HG03039 (cell line): ENCODE results near the gene FYB1.

ENCODE experiments used
- ATAC-seq: cut with Tn5 transposase; IDR thresholded peaks from one replicate; pipeline ENCODE4 v1.9.1; 2021; ENCODE audit warnings: mild to moderate bottlenecking, moderate library complexity; ENCODE audit not compliant: unreplicated experiment

The FYB1 gene

DNA sequence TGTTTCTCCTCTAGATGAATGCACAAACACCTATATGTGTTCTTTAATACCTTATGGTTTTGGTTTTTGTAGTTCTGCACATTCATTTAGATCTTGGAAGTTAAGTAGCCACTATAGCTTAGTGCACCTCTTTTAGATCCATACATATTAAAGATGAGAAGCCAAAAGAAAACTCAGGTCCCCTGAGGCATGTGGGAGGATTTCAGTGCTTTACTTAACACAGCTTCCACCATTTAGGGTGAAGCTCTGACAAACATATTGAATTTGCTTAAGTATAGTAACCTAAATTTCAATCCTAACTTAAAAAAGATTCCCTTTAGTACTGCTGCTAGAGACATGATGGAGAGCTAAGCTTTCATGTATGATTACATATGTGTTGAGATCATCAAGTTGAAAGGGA lies 119.5 kb downstream of the FYB1 start:
- ATAC-seq, result no peak

DNA sequence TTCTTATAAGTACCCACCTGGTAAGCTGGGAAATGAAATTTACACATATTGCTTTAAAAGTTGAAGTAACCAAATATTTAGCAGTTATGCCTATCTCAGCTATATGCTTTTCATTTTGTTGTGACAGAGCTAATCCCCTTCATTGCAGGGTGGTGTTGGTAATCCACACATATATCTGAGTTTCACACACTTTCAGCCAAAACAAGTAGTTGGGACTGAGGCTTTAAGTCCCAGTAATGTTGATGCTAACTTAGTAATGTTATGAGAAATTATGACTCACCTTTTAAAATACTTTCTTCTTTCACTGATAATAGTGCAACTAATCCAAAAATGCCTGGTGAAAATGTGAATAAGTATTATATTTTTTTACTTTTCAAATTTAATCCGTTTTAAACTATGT lies 126.0 kb downstream of the FYB1 start:
- no peak for ATAC-seq

DNA sequence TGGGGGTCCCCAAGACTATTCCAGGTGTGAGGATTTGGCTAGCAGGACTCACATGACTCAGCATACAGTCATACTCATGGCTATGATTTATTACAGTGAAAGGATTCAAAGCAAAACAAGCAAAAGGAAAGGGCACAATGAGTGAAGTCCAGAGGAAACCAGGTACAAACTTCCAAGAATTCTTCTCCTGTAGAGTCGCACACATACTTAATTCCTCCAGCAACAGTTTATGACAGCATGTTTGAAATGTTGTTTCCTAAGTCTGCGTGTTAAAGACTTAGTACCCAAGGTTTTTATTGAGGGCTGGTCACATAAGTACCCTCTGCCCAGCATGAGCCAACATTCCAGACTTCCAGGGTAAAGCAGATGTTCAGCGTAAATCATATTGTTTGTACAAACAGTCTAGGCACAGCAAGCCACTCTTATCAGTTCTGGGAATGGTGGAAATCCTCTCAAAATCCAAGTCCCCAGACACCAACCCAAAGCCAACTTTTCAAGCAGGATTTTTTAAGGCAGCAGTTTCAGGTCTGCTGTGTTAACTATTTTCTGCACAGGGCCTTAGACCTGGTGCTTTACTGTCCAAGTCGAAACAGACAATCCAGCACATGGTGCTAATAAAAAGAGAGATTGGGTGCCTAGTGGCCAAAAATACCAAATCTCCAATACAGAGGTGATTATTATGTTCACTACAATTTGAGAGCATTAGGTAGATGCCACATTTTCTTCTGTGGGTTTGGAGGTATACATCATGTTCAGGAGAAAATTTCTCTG lies 126.6 kb downstream of the FYB1 start:
- ATAC-seq, result no peak

DNA sequence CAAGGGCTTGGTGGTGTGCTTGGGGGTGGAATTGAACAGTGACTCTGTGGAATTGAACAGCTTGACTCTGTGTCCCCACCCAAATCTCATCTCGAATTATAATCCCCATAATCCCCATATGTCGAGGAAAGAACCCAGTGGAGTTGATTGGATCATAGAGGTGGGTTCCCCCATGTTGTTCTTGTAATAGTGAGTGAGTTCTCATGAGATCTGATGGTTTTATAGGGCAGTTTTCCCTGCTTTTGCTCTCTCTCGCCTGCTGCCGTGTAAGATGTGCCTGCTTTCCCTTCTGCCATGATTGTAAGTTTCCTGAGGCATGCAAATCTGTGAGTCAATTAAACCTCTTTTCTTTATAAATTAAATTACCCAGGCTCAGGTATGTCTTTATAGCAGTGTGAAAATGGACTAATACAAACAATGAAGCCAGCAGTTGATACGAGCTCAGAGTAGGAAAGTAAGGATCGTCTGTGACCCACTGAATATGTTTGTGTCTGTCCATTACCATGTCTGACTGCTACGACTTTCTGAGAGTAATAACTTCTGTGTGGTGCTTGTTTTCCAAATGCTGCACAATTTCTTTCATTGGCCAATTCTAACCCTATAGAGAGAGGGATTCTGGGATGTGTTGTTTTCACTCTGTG lies 127.3 kb downstream of the FYB1 start:
- no peak for ATAC-seq

DNA sequence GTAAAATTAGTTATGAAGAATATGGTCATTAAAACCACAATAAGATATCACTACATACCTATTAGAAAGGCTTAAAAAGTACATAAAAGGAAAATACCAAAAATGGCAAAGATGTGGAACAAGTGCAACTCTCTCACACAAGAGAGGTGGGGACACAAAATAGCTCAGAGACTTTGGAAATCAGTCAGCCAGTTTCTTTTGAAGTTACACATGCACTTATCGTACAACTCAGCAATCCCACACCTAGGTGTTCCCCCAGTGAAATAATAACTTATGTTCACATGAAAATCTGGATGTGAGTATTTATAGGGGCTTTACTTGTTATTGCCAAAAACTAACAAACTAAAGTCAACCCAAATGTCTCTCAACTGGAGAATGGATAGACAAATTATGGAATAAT lies 135.4 kb downstream of the FYB1 start:
- no peak for ATAC-seq

DNA sequence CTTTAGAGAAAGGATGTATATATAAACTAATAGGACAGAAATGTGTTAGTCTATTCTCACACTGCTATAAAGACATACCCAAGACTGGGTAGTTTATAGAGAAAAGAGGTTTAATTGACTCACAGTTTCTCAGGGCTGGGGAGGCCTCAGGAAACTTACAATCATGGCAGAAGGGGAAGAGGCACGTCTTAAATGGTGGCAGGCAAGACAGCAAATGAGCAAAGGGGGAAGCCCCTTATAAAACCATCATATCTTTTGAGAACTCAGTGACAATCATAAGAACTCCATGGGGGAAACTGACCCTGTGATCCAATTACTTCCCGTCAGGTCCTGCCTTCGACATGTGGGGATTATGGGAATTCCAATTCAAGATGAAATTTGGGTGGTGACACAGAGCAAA lies 136.4 kb downstream of the FYB1 start:
- ATAC-seq, result no peak

DNA sequence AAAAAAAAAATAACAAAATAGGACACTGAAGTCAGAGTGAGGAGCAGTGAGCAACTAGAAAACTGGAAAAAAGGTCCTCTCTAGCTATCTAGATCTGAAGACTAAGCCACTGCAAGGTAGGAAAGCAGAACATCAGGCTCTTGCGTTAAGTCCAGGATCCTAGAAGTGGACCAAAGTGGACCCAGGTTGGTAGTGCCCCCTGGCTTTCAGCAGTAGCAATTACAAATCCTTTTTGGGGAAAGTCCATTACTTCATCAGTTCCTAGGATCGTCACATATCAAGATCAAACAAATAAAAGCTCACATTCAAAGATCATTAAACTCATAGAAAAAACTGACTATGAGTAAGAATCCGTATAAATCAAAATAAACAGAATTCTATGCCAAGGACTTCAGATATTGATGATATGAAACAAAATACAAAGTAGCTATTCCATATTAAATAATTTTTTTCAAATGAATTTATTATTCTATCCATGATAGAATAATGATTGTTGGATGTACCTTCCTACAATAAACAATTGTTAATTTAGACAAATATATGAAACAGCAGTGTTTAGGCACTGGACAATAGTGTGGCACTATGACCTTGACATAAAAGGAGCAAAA lies 138.7 kb downstream of the FYB1 start:
- ATAC-seq, result no peak

DNA sequence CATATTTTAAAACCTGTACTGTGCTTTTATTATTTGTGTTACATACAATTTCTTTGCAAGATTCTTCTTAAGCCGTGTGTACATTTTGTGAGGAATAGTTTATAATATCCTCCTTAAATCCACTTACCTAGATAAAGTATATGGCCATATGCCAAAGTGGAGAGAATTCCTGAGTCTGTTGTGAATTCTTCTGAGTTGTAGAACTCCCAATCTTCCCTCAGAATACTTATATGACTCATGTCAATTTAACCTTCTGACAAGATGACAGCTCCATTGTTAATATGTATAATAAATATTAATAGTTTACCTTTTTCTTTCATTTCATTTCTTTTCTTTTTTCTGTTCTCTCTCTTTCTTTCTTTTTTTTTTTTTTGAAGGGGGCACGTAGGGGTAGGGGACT lies 139.2 kb downstream of the FYB1 start:
- no peak for ATAC-seq

DNA sequence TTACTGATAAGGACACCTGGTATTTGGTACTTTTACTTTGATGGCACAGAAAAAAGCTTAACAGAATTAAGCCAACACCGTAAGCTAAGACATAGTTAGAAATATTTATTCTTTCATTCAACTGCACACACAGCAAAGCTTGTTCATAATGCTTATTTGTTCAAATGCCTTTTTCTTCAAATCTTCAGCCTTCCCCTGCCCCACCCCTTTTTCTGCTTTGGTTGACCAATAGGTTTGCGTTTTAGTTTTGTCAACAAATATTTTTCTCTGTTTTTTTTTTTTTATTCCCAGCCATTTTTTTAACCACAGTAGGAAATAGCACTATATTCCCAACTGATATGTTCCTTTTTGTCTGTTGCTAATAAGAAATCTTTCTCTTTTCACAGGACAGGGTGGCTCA lies 140.2 kb downstream of the FYB1 start:
- no peak for ATAC-seq

DNA sequence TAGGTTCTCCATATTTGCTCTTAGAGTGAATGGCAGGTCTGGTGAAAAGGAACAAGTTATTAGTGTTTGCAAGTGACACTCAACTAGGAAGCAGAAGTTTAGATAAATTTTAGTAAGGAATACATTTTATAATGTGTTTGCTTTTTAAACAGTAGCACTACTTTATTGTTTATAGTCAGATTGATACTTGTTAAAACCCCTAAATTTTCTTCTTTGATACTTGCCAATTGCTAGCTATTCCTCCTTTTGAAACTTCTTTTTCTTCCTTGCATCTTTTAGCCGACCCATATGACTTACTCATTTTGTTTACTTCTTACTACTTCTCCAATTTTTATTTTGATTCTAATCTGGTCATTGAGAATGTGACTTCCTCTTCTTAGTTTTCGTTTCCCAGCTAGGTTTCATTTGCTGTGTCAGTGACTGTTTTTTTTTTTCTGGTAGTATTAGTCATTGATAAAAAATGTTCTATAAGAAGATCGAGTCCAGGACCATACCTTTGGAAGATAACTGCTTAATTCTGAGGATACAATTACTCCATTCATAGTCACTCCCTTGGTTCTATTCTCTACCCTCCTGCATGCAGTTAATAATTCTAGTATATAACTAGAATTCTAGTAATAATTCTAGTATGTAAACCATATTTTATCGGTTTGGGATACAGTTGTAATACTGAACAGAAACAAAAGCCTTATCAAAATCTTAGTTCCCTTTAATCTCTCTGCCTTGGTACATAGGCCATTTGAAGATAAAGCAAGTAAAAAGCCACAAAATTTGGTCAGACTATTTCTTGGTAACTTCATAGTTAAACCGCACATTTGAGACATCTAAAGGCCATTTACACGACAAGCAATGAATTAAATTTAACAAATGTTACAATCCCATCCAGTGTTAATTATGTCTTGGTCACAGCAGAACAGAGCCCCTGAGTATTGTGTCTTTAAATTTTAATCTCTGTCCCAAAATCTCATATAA lies 142.3 kb downstream of the FYB1 start:
- no peak for ATAC-seq

DNA sequence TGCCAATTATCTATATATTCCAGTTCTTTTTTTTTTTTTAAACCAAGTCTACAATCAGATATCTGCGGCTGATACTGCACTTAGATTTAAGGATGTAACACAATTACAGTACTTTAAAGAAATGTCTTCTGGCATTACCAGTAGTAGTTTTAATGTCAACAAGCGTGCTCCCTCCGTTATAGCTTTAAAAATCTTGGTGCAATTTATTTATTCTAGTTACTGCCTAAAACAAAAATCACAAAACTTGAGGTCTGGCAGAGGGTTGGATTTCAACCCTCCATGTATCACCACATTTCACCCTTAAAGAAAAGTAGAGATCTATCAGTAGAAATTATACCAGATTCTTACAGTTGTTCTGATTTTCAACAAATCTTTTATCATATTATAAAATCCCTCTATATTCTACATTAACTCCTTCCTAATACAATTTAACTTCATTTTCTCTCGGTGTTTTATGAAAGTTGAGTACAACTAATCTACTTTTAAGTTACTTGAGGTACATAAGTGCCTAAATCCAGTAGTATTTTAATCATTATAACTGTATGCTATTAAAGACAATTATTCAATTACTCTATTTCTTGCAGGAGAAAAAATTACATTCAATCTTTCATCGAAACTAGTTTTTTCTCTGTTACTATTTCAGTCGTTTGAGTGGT lies 143.1 kb downstream of the FYB1 start:
- no peak for ATAC-seq

DNA sequence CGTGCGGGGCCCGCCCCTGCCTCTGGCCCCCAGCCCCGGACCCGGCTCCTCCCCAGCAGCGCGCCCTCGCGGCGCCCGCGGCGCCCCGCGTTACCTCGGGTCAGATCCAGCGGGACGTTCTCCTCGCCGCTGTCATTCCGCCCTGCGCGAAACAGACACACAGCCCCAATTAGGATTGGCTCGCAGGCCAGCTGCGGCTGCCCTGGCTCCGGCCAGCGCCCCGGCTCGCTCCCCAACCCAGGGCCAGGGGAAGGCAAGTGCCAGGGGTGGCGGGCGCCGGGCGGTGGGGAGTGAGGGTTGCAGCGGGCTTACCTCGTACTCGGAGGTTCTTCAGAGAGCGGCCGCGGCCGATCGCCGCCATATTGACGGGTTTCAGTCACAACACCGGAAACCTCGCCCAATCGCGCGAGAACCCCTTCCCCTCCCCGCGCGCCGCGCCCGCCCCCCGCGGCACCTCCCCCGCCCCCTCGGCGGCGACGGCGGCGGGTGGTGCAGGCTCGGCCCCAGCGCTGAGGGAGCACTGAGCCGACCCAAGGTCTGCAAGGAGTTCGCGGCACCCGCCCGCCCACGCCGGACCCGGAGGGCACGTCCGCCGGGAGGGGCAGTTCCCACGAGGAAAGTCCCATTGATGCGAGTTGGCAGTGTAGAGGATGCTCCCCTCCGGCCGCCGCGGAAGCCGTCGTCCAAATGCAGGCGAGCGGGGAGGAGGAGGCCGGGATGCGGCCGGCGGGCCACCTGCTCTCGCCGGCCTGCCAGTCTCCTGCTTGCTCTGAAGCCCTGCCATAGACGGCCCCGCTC lies 145.1 kb downstream of the FYB1 start, which contains the start of gene RICTOR:
Gene RICTOR (minus strand): TSS at position 383 of the 798 bp plus-strand sequence. CDS start 22 bp downstream, at position 361.
- peak; percentile 75 for ATAC-seq

DNA sequence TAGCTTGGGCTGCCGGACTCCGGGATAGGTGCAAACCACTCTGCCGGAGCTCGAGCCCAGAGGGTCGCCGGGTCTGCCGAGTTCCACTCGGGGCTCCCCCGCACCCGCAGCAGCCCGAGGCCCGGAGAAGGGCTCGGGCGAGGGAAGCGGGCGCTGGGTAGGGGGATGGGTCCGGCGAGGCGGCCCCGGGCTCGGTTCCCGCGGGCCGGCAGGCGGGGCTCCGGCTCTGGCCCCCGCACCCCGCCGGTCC lies 145.7 kb downstream of the FYB1 start:
- ATAC-seq, result peak; percentile 28

DNA sequence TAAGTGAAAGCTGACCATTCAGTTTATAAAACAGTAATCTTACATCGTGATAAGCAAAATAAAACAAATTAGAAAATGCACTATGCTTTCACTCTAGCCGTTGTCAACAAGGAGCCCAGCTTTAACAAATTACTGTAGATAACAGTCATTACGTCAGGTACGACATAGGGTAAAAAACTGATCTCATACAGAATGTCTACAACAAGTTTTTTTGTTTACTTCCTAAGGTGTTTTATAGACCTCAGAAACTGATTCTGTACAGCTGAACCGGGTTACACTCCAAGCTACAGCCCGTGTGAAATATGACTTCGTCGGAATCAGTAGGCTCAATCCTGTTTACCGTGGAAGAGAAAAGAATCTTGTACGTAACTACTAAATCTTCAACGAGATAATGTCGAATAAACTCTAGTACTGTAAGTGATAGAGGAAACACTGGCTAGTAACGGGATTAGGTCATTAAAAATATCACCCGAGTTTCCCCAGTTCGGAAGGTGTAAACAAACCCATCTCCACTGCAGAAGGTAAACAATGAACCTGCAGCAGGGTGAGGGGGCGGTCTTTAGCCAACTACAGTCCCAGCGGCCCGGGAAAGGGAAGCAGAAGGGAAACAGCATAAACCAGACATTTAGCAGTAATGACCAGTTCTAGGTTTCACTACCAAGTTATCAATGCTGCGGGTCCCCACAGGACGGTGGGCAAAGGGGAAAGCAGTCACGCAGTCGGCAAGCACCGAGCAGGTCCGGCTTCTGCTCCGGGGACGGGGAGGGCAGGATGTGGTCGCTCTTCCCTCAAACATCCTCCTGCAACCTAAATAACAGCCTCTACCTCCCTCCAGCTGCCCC lies 146.2 kb downstream of the FYB1 start:
- ATAC-seq, result peak; percentile 32

DNA sequence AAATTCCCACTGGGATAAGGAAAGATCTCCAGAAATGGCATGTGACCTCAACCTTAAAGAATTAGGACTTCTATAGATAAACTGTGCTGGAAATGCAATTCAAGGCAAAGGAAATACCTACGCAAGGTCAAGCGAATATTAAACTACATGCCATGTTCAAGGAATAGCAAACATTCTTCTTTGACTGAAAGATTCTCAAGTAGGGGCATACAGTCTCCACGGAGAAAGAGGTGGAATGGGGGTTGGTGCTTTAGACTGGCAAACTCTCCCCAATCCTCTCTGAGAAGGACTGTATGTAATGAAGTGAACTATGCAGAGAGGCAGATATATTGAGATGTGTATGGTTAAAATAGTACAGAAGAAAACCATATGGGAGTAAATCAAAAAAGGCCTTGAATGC lies 151.3 kb downstream of the FYB1 start:
- no peak for ATAC-seq

DNA sequence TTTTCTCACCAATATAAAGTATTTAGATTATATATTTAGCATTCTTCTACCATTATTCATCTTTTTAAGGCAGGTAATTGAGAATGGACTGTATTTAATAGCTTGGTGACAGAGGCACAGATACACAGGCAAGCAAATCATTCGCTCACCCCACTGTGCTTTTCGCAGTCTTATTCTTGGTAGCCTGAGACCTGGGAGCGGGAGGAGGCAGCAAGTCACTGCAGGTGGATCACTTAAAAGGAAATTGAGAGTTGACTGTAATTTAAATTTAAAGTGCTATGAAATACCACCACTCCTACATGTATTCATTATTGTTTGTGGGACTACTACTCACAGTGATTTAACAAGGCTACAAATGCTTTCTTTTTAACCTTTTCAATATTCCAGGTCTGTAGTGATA lies 154.9 kb downstream of the FYB1 start:
- ATAC-seq, result no peak

DNA sequence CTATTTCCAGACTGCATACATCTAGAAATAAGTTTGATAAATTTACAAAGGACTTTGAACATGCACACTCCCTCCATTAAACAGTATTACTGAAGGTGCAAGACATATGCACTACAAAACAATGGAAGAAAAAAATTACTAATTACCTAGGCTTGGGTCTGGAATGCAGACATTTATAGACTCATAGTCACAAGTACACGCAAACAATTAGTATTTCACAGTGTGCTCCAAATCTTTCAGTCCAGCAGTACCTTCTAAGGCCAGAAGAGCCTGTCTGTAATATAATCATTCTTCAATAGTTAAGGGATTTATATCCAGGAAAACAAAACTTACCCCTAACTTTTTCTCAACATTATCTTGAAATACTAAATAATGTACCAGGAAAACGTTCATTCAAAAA lies 156.3 kb downstream of the FYB1 start:
- no peak for ATAC-seq

DNA sequence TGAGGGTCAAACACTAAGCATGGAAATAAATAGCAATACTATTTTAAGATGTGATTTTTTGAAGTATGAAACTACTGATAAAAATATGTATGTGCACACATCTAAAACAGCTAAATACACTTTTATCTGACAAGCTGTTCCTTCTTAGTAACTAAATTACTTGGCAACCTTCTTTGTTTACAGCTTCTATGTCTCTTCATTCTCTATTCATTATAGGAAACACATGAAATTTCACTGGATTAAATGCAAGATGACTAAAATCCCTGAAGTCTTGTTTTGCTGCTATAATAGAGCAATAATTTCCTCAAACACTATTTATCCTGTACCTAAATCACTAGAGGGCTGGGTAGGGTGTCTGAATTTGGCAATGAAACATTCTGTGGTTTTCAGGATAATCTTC lies 156.8 kb downstream of the FYB1 start:
- no peak for ATAC-seq

DNA sequence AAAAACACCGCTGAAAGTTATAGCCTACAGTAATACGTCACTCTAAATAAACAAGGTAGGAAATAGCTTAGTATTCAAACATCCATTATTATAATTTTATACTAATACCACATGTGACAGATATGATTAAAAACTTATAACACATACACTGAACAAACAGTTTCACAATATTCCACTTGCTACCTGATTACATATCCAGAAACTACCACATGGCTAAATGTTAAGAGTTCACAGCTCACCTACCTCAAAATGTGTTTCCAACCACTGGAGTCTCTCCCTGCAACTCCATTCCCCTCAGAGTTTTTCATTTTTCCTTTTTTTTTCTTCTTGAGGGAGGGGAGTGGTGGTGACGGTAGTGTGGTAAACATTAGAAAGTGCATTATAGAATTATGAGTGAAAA lies 157.3 kb downstream of the FYB1 start:
- no peak for ATAC-seq
